GM13976 (cell line): ENCODE data around the gene ITIH5.

Experiments used
- DNase-seq: peaks from one replicate; pipeline ENCODE4 v3.0.0; 2012; ENCODE audit warnings: low spot score
- in situ Hi-C: fragments of 300-500 bp; cut with MboI; formaldehyde crosslinking; loops from one replicate; pipeline ENCODE4 v1.12.0; 2022; ENCODE audit warnings: low sequenced_read_pairs, mixed read lengths, inconsistent platforms; ENCODE audit not compliant: unreplicated experiment
- TF ChIP-seq, protein P1 (sequence below): IDR thresholded peaks from 2 replicates; pipeline ENCODE4 v1.5.1; 2012; ENCODE audit warnings: borderline replicate concordance, mild to moderate bottlenecking; ENCODE audit not compliant: insufficient read depth; ENCODE audit errors: extremely low read depth, missing control alignments, control extremely low read depth

ITIH5 gene

DNA sequence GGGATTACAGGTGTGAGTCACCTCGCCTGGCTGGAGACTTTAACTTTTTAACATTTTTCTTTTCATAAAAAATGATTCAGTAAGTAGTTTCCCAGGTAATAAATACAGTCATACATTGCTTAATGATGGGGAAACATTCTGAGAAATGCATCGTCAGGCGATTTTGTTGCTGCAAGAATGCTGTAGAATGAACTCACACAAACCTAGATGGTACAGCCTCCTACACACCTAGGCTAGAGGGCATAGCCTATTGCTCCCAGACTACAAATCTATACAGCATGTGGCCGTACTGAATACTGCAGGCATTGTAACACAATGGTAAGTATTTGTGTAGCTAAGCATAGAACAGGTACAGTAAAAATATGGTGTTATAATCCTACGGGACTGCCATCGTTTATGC, 147.4 kb downstream of the ITIH5 start:
- TF ChIP-seq, protein P1, sequence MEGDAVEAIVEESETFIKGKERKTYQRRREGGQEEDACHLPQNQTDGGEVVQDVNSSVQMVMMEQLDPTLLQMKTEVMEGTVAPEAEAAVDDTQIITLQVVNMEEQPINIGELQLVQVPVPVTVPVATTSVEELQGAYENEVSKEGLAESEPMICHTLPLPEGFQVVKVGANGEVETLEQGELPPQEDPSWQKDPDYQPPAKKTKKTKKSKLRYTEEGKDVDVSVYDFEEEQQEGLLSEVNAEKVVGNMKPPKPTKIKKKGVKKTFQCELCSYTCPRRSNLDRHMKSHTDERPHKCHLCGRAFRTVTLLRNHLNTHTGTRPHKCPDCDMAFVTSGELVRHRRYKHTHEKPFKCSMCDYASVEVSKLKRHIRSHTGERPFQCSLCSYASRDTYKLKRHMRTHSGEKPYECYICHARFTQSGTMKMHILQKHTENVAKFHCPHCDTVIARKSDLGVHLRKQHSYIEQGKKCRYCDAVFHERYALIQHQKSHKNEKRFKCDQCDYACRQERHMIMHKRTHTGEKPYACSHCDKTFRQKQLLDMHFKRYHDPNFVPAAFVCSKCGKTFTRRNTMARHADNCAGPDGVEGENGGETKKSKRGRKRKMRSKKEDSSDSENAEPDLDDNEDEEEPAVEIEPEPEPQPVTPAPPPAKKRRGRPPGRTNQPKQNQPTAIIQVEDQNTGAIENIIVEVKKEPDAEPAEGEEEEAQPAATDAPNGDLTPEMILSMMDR = no peak
- in situ Hi-C loops = no loop called here
- DNase-seq = no peak

DNA sequence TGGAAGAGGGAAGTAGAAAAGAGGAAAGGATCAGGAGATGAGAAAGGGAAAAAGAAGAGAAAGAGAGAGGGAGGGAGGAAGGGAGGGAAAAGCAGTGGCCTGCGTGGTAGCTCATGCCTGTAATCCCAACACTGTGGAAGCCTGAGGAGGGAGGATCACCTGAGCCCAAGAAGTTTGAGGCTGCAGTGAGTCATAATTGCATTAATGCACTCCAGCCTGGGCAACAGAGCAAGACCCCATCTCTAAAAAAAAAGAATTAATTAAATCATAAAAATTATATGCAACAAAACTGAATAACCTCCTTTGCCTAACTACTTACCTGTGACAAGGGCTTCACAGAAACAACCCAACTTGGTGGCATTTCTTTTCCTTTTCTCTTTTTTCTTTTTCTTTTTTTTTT, 148.1 kb downstream of the ITIH5 start:
- DNase-seq = no peak
- in situ Hi-C loops = no loop called here
- TF ChIP-seq, protein P1 = no peak

DNA sequence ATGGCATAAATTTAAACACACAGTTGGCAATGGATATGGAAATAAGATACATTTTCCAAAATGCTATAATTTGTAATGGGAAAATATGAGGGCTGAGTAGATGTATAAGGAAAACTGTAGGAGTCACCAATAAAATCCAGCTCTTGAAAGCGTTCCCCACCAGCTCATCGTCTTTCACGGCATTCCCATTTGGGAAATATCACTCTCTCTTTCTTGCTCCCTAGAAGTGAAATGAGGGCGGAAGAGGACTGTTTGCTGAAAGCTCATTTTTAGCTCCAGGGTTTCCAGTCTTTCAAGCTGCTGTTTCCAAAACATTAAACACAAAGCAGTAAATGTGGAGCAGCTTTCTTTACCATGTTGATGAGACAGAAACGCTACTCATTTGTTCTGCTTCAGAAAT, 151.3 kb downstream of the ITIH5 start:
- TF ChIP-seq, protein P1 = no peak
- in situ Hi-C loops = no loop called here
- DNase-seq = no peak

DNA sequence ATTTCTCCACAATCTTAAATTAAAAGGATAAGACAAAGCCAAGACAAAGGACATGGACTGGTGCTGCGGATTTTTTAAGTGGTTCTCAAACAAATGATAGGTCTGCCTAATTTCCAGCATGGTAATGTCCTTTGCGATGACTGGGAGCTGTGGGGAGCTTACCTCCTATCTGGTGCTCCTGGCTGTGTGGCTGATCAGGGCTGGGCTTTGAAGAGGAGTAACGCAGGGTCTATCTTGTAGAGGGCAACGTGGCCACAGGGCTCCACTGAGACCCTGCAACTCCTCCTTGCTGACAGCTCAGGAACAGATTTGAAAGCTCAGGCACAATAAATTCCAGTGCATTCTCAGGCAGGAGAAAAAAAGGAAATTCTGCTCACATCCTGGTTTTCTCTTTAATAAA, 152.8 kb downstream of the ITIH5 start:
- no peak for DNase-seq
- in situ Hi-C loops = no loop called here
- TF ChIP-seq, protein P1 = no peak

DNA sequence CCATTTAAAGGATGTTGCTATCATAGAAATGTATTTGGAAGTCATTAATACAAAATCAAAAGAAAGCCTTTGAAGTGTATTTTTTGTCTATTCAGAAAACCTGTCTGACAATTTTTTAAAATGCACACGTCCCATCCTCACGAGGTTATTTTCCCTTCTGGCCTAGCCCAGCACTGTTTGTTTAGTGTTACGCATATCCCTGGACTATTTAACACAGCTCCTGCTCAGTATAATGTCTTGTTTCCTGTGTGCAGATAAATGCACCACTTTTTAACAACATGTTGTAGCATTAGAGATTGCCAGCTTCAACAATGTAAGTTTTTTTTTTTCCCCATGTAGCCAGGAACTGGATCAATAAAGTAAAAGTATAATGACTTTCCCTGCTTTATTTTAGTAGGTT, 153.3 kb downstream of the ITIH5 start:
- DNase-seq = no peak
- in situ Hi-C loops = no loop called here
- TF ChIP-seq, protein P1 = no peak

DNA sequence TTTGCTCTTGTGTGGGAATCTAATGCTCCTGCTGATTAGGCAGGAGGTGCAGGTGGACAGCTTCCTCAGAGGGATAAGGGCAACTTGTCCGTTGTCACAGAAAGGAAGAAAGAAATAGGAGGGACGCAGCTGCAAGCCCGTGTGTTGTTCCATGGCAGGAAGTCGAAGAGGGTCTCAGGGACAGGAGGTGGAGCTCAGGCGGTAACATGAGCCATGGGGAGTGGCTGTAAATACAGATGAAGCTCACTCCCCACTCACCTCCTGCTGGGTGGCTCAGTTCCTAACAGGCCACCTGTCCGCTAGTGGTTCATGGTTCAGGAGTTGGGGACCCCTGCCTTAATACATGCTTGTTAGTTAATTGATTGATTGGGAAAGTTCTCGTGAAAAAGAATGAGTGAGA, 154.3 kb downstream of the ITIH5 start:
- in situ Hi-C loops = no loop called here

More for the DNA sequence above, 154.3 kb downstream of the ITIH5 start:
- TF ChIP-seq, protein P1 = no peak
- DNase-seq = no peak
